ENCODE data around the gene RPL32. TPM values are rescaled to one million over a fixed set of nuclear protein-coding genes. Genes with fewer than 3 reads are reported as not detected.

RPL32 gene
- total and polyA plus RNA-seq, 9 donors: 1,975 to 7,414 (median 2,983) TPM

GRCh38 chr3:12886106-12886679 is 44.8 kb upstream of the RPL32 start:
- DNase-seq: no peak
- Histone ChIP-seq H3K27me3 (no peaks in the 10 kb centered on the region), H3K9me3 (no peaks in the 10 kb centered on the region), H3K4me3 (no peak overlapping the region), H3K4me1 (ENCODE audit: insufficient read depth) (no peaks in the 10 kb centered on the region), H3K36me3 (no peaks in the 10 kb centered on the region), H3K27ac (no peak overlapping the region)
- intact Hi-C loops (cut with DNase I): no loop called here
- no peak for TF ChIP-seq EP300 (IDR thresholded peaks at IDR 0.05)
- no peak for TF ChIP-seq POLR2A (IDR thresholded peaks at IDR 0.05)
- no peak for TF ChIP-seq CTCF (IDR thresholded peaks at IDR 0.05)
- WGBS, 3 donors: 75 to 80% (median 78%) methylated on average over 10 of the region's 10 CpGs

GRCh38 chr3:12885583-12885930 is 44.2 kb upstream of the RPL32 start:
- Histone ChIP-seq H3K4me1 (ENCODE audit: insufficient read depth) (no peaks in the 10 kb centered on the region), H3K27ac (no peak overlapping the region), H3K27me3 (no peaks in the 10 kb centered on the region), H3K36me3 (no peaks in the 10 kb centered on the region), H3K4me3 (no peak overlapping the region), H3K9me3 (no peaks in the 10 kb centered on the region)
- no peak for DNase-seq
- WGBS, 3 donors: 72 to 76% (median 72%) methylated on average over 4 of the region's 4 CpGs
- intact Hi-C loops (cut with DNase I): no loop called here
- TF ChIP-seq EP300 (IDR thresholded peaks at IDR 0.05) (no peak), POLR2A (IDR thresholded peaks at IDR 0.05) (no peak), CTCF (IDR thresholded peaks at IDR 0.05) (no peak)

GRCh38 chr3:12884790-12885582 is 43.6 kb upstream of the RPL32 start:
- H3K27me3 ChIP-seq: no peaks in the 10 kb centered on the region
- H3K9me3 ChIP-seq: no peaks in the 10 kb centered on the region
- intact Hi-C loops (cut with DNase I): loop anchor here in 1 of 4 donors (5.0 kb wide), 1 partner anchor 102 kb away; no protein-coding TSS in a partner anchor
- no peak for DNase-seq
- H3K4me3 ChIP-seq: no peak overlapping the region
- H3K4me1 ChIP-seq (ENCODE audit: insufficient read depth): peaks cover 2% of the 10 kb centered on the region
- 87 to 91% (median 89%) methylated on average over 20 of the region's 20 CpGs for WGBS, 3 donors
- TF ChIP-seq EP300 (IDR thresholded peaks at IDR 0.05) (no peak), CTCF (IDR thresholded peaks at IDR 0.05) (no peak), POLR2A (IDR thresholded peaks at IDR 0.05) (no peak)
- no peaks in the 10 kb centered on the region for H3K36me3 ChIP-seq
- H3K27ac ChIP-seq: no peak overlapping the region

- peak in 3 of 5 donors; percentile 52 to 75 (median 54) for DNase-seq
- TF ChIP-seq CTCF (IDR thresholded peaks at IDR 0.05) (no peak), POLR2A (IDR thresholded peaks at IDR 0.05) (no peak), EP300 (IDR thresholded peaks at IDR 0.05) (no peak)
- intact Hi-C loops (cut with DNase I): loop anchor here in 1 of 4 donors (5.0 kb wide), 1 partner anchor 103 kb away; no protein-coding TSS in a partner anchor
- H3K4me3 ChIP-seq: no peak overlapping the region
- H3K9me3 ChIP-seq: no peaks in the 10 kb centered on the region
- peaks cover 9% of the 10 kb centered on the region for H3K4me1 ChIP-seq (ENCODE audit: insufficient read depth)
- no peaks in the 10 kb centered on the region for H3K27me3 ChIP-seq
- no peak overlapping the region for H3K27ac ChIP-seq
- H3K36me3 ChIP-seq: no peaks in the 10 kb centered on the region
- WGBS, 3 donors: 47 to 58% (median 50%) methylated on average over 15 of the region's 15 CpGs
Measured at GRCh38 chr3:12884186-12884680, 42.9 kb upstream of the RPL32 start.
